Keratinocyte (primary cell): ENCODE data around the gene MBNL2. TPM values are rescaled to one million over a fixed set of nuclear protein-coding genes. Genes with fewer than 3 reads are reported as not detected.

ENCODE experiments used
- DNase-seq: peaks from one replicate; pipeline ENCODE4 v3.0.0-alpha.2; 2011; ENCODE audit warnings: low read depth, missing footprints, low spot score
- FAIRE-seq: peaks from 2 replicates; lab custom pipeline; 2011; peaks lifted over from hg19 to GRCh38; lab: Jason Lieb, UNC
- H2AFZ ChIP-seq: 2 replicates; pipeline ENCODE4 v1.6.0; 2012; ENCODE audit warnings: low read length, control low read depth, inconsistent platforms; ENCODE audit not compliant: control insufficient read depth
- H3K27ac ChIP-seq: 2 replicates; pipeline ENCODE4 v1.5.1; 2011; ENCODE audit warnings: low read length; ENCODE audit not compliant: control insufficient read depth, insufficient read depth
- H3K27me3 ChIP-seq: 3 replicates; pipeline ENCODE4 v1.6.0; 2011; ENCODE audit warnings: low read length; ENCODE audit not compliant: control insufficient read depth, insufficient read depth; ENCODE audit errors: extremely low read depth
- H3K36me3 ChIP-seq, 2 experiments: 2 replicates in 1 of 2; 3 replicates in 1 of 2; pipeline ENCODE4 v1.5.1; 2011; ENCODE audit warnings: low read length in 2 of 2, mild to moderate bottlenecking in 1 of 2; ENCODE audit not compliant: control insufficient read depth in 2 of 2, insufficient read depth in 2 of 2; ENCODE audit errors: extremely low read depth in 1 of 2
- H3K4me1 ChIP-seq: 3 replicates; pipeline ENCODE4 v1.5.1; 2011; ENCODE audit warnings: low read length; ENCODE audit not compliant: control insufficient read depth, insufficient read depth; ENCODE audit errors: extremely low read depth
- H3K4me2 ChIP-seq: 3 replicates; pipeline ENCODE4 v1.6.0; 2011; ENCODE audit warnings: low read depth, low read length; ENCODE audit not compliant: control insufficient read depth, insufficient read depth; ENCODE audit errors: extremely low read depth
- H3K4me3 ChIP-seq, 3 experiments: fragments of 200-600 bp in 1 of 3; sonication (generic) in 1 of 3; 2 replicates in 2 of 3; 3 replicates in 1 of 3; pipeline ENCODE4 v1.5.1; 2011 to 2016; ENCODE audit warnings: low read length in 3 of 3, mild to moderate bottlenecking in 3 of 3, control low read depth in 2 of 3, inconsistent platforms in 1 of 3, low read depth in 1 of 3, mixed read lengths in 1 of 3, mixed run types in 1 of 3, moderate library complexity in 1 of 3; ENCODE audit not compliant: control insufficient read depth in 2 of 3, insufficient read depth in 2 of 3; ENCODE audit errors: extremely low read depth in 1 of 3
- H3K79me2 ChIP-seq: 2 replicates; pipeline ENCODE4 v1.6.0; 2012; ENCODE audit warnings: low read length; ENCODE audit not compliant: control insufficient read depth, insufficient read depth
- H3K9ac ChIP-seq: 3 replicates; pipeline ENCODE4 v1.6.0; 2011; ENCODE audit warnings: low read length; ENCODE audit not compliant: control insufficient read depth, insufficient read depth; ENCODE audit errors: extremely low read depth
- H3K9me1 ChIP-seq: 3 replicates; pipeline ENCODE4 v1.6.0; 2011; ENCODE audit warnings: low read length; ENCODE audit not compliant: control insufficient read depth, insufficient read depth; ENCODE audit errors: extremely low read depth
- H3K9me3 ChIP-seq: 2 replicates; pipeline ENCODE4 v1.5.1; 2012; ENCODE audit warnings: low read depth, low read length; ENCODE audit not compliant: control insufficient read depth
- H4K20me1 ChIP-seq: 3 replicates; pipeline ENCODE4 v1.6.0; 2011; ENCODE audit warnings: low read length; ENCODE audit not compliant: control insufficient read depth, insufficient read depth; ENCODE audit errors: extremely low read depth
- EZH2 ChIP-seq: IDR thresholded peaks from one replicate; pipeline ENCODE4 v1.6.1; 2012; ENCODE audit warnings: inconsistent platforms, mild to moderate bottlenecking, low read length, moderate library complexity
- dilution Hi-C: fragments of 300-500 bp; cut with MboI; formaldehyde crosslinking; loops from one replicate; pipeline ENCODE4 v1.7.0; 2020; ENCODE audit warnings: low sequenced_read_pairs; ENCODE audit not compliant: extremely low pct_ligation_motif_present
- polyA plus RNA-seq, 5 experiments: library from polyadenylated mRNA; depleted of rRNA in 3 of 5; stranded (reverse) in 3 of 5; stranded (forward) in 1 of 5; unstranded in 1 of 5; fragments of >200 nt; gene quantifications; 1 replicate in 1 of 5; 2 replicates in 3 of 5; 3 replicates in 1 of 5; pipeline versions ENCODE4 v1.2.1 to v1.2.3, GENCODE V29; 2011 to 2012; ENCODE audit warnings: missing spikeins in 2 of 5, low read depth in 1 of 5, low replicate concordance in 1 of 5
- TF ChIP-seq, protein P1 (sequence below), 3 experiments: IDR thresholded peaks in 1 of 3; conservative IDR thresholded peaks in 1 of 3; optimal IDR thresholded peaks in 1 of 3; 2 replicates in 2 of 3; 3 replicates in 1 of 3; pipeline versions ENCODE3 to v1.5.1; 2011; ENCODE audit warnings: low read length in 3 of 3, mild to moderate bottlenecking in 3 of 3, moderate library complexity in 2 of 3, control low read depth in 1 of 3, inconsistent platforms in 1 of 3; ENCODE audit not compliant: insufficient read depth in 2 of 3; ENCODE audit errors: extremely low read depth in 1 of 3

The MBNL2 gene
- polyA plus RNA-seq, 1 donor (not counting 4 experiments of a cell fraction or from before 2014, with no cell fraction given): 28.4 TPM

DNA sequence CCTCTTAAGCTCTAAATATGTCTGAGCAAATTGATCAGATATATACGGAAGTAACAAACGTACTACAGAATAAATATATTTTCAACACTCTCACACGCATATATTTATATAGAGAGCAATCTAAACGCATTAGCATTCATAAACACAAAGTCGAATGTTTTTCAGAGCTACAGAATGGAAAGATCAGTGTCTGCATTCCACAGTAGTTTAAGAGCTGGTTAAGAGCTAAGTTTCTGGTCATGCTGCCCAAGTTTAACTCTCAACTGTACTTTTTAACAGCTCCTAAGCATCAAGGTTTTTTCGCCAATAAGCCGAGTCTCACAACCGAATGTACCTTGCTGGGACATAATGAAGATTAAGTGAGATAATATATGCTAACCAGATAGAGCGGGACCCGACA lies 175.1 kb downstream of the MBNL2 start:
- Histone ChIP-seq H3K27me3 (no peaks in the 10 kb centered on the region), H3K36me3 (no peaks in the 10 kb centered on the region), H2AFZ (no peak overlapping the region), H4K20me1 (no peaks in the 10 kb centered on the region), H3K79me2 (no peaks in the 10 kb centered on the region), H3K9ac (no peak overlapping the region), H3K4me1 (no peaks in the 10 kb centered on the region), H3K27ac (no peak overlapping the region), H3K9me1 (no peaks in the 10 kb centered on the region), H3K4me3 (no peak overlapping the region), H3K9me3 (no peaks in the 10 kb centered on the region), H3K4me2 (no peak overlapping the region)
- dilution Hi-C loops: no loop called here
- FAIRE-seq (no peak), DNase-seq (no peak)
- TF ChIP-seq, protein P1, sequence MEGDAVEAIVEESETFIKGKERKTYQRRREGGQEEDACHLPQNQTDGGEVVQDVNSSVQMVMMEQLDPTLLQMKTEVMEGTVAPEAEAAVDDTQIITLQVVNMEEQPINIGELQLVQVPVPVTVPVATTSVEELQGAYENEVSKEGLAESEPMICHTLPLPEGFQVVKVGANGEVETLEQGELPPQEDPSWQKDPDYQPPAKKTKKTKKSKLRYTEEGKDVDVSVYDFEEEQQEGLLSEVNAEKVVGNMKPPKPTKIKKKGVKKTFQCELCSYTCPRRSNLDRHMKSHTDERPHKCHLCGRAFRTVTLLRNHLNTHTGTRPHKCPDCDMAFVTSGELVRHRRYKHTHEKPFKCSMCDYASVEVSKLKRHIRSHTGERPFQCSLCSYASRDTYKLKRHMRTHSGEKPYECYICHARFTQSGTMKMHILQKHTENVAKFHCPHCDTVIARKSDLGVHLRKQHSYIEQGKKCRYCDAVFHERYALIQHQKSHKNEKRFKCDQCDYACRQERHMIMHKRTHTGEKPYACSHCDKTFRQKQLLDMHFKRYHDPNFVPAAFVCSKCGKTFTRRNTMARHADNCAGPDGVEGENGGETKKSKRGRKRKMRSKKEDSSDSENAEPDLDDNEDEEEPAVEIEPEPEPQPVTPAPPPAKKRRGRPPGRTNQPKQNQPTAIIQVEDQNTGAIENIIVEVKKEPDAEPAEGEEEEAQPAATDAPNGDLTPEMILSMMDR (optimal IDR thresholded peaks at IDR 0.05 in 1 of 3, IDR thresholded peaks at IDR 0.05 in 1 of 3, conservative IDR thresholded peaks at IDR 0.05 in 1 of 3; ENCODE audit: extremely low read depth in 1 of 3, insufficient read depth in 2 of 3, low read length in 3 of 3): no peak
- TF ChIP-seq EZH2: no peak

DNA sequence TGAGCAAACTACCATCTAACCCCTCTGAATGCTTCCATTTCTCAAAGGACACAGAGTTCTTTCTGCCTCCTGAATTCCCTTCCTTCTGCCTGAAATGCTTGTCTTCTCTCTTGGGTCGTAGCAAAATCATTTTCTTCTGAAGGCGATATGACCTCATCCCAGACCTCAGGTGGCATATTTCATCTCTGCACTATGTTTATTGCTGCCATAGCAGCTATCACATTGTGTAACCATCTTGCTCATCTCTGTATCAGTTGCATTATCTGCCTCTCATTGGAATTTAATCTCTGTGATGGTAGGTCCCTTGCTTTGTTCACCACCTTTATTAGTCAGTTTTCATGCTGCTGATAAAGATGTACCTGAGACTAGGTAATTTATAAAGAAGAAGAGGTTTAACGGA lies 179.3 kb downstream of the MBNL2 start:
- Histone ChIP-seq H3K9ac (no peak overlapping the region), H3K79me2 (no peaks in the 10 kb centered on the region), H3K9me3 (no peaks in the 10 kb centered on the region), H3K4me1 (no peaks in the 10 kb centered on the region), H3K4me3 (no peak overlapping the region), H2AFZ (no peak overlapping the region), H3K27ac (no peak overlapping the region), H3K27me3 (peaks cover 4% of the 10 kb centered on the region), H4K20me1 (no peaks in the 10 kb centered on the region), H3K9me1 (no peaks in the 10 kb centered on the region), H3K36me3 (no peaks in the 10 kb centered on the region), H3K4me2 (no peak overlapping the region)
- dilution Hi-C loops: no loop called here
- no peak for FAIRE-seq
- no peak for DNase-seq
- no peak for TF ChIP-seq EZH2
- TF ChIP-seq, protein P1 (optimal IDR thresholded peaks at IDR 0.05 in 1 of 3, IDR thresholded peaks at IDR 0.05 in 1 of 3, conservative IDR thresholded peaks at IDR 0.05 in 1 of 3; ENCODE audit: extremely low read depth in 1 of 3, insufficient read depth in 2 of 3, low read length in 3 of 3): no peak
